H1 (cell line): ENCODE data around the gene THUMPD3. TPM values are rescaled to one million over a fixed set of nuclear protein-coding genes. Genes with fewer than 3 reads are reported as not detected.

ENCODE experiments used
- ASH2L ChIP-seq: fragments of 200-600, 300-600 bp; sonication (generic); IDR thresholded peaks from one replicate; pipeline ENCODE4 v1.7.1; 2017; ENCODE audit warnings: low read length
- BACH1 ChIP-seq: IDR thresholded peaks from 2 replicates; pipeline ENCODE4 v1.6.1; 2012; ENCODE audit warnings: low read length, improper control_type of control experiment
- CBX5 ChIP-seq: fragments of 300-800, 300-1000 bp; sonication (generic); IDR thresholded peaks from 2 replicates; pipeline ENCODE4 v1.7.1; 2016; ENCODE audit warnings: antibody characterized with exemption, low read length, low read depth
- CHD1 ChIP-seq: IDR thresholded peaks from 2 replicates; pipeline ENCODE4 v1.6.1; 2012; ENCODE audit warnings: low read depth, low read length, improper control_type of control experiment
- GABPA ChIP-seq: IDR thresholded peaks from 2 replicates; pipeline ENCODE4 v1.6.1; 2011; ENCODE audit warnings: mild to moderate bottlenecking, low read length, moderate library complexity, borderline replicate concordance; ENCODE audit not compliant: insufficient read depth
- JUND ChIP-seq: IDR thresholded peaks from 2 replicates; pipeline ENCODE4 v1.6.1; 2011; ENCODE audit warnings: mild to moderate bottlenecking, improper control_type of control experiment, low read length
- KDM4A ChIP-seq: IDR thresholded peaks from one replicate; pipeline ENCODE4 v1.7.1; 2012; ENCODE audit warnings: low read depth, mild to moderate bottlenecking, moderate library complexity, low read length, inconsistent platforms; ENCODE audit not compliant: severe bottlenecking
- KDM5A ChIP-seq: fragments of 200-600 bp; IDR thresholded peaks from 2 replicates; pipeline ENCODE4 v1.7.1; 2012; ENCODE audit warnings: mild to moderate bottlenecking, low read length, inconsistent platforms, mixed read lengths
- NRF1 ChIP-seq: IDR thresholded peaks from 2 replicates; pipeline ENCODE4 v1.6.1; 2011; ENCODE audit warnings: mild to moderate bottlenecking, low read depth, low read length, improper control_type of control experiment
- POU5F1 ChIP-seq: IDR thresholded peaks from 2 replicates; pipeline ENCODE4 v1.6.1; 2011; ENCODE audit warnings: low read depth, mild to moderate bottlenecking, low read length, moderate library complexity
- RBBP5 ChIP-seq: IDR thresholded peaks from 2 replicates; pipeline ENCODE4 v1.7.1; 2012; ENCODE audit warnings: low read depth, mild to moderate bottlenecking, inconsistent platforms, low read length, moderate library complexity, borderline replicate concordance
- RFX5 ChIP-seq: IDR thresholded peaks from 2 replicates; pipeline ENCODE4 v1.6.1; 2011; ENCODE audit warnings: low read depth, low read length, improper control_type of control experiment, borderline replicate concordance
- SIN3A ChIP-seq, 2 experiments: IDR thresholded peaks in 1 of 2; conservative IDR thresholded peaks in 1 of 2; 2 replicates each; pipeline ENCODE4 v1.6.1; 2011 to 2012; ENCODE audit warnings: low read length in 2 of 2, improper control_type of control experiment in 1 of 2, low read depth in 1 of 2, mild to moderate bottlenecking in 1 of 2
- SP2 ChIP-seq: IDR thresholded peaks from 2 replicates; pipeline ENCODE4 v1.6.1; 2012; ENCODE audit warnings: mild to moderate bottlenecking, low read length, inconsistent platforms
- SRF ChIP-seq: IDR thresholded peaks from 2 replicates; pipeline ENCODE4 v1.6.1; 2011; ENCODE audit warnings: mild to moderate bottlenecking, low read depth, low read length, moderate library complexity
- TAF1 ChIP-seq: IDR thresholded peaks from 2 replicates; pipeline ENCODE4 v1.6.1; 2011; ENCODE audit warnings: mild to moderate bottlenecking, low read depth, low read length
- TAF7 ChIP-seq: optimal IDR thresholded peaks from 2 replicates; pipeline ENCODE3; 2011; ENCODE audit warnings: low read depth, mild to moderate bottlenecking, inconsistent platforms, low read length, moderate library complexity, borderline replicate concordance
- TCF12 ChIP-seq: IDR thresholded peaks from 2 replicates; pipeline ENCODE4 v1.6.1; 2011; ENCODE audit warnings: low read depth, mild to moderate bottlenecking, low read length
- YY1 ChIP-seq: IDR thresholded peaks from 2 replicates; pipeline ENCODE4 v1.6.1; 2011; ENCODE audit warnings: low read depth, mild to moderate bottlenecking, low read length
- ZNF274 ChIP-seq: IDR thresholded peaks from 2 replicates; pipeline ENCODE4 v1.7.0; 2012; ENCODE audit warnings: low read length, borderline replicate concordance; ENCODE audit errors: extremely low read depth
- polyA plus RNA-seq, 7 experiments: library from polyadenylated mRNA; depleted of rRNA in 3 of 7; stranded (reverse) in 5 of 7; unstranded in 2 of 7; fragments of >200 nt in 5 of 7; fragments of 200-250 nt in 2 of 7; gene quantifications; 1 replicate in 5 of 7; 2 replicates in 1 of 7; 4 replicates in 1 of 7; pipeline versions ENCODE4 v1.2.1 to v1.2.3, GENCODE V29; 2011 to 2013; ENCODE audit warnings: missing spikeins in 2 of 7, mixed read lengths in 2 of 7
- total RNA-seq: library from RNA; stranded (reverse); fragmentation: NEBNext Ultra II Directional; extraction: Animal tissue kit (Norgen Biotek cat#: 25700); gene quantifications from 2 replicates; pipeline ENCODE4 v1.2.1, GENCODE V29; 2021
- TF ChIP-seq, protein P1 (sequence below), 3 experiments: IDR thresholded peaks; 1 replicate in 2 of 3; 2 replicates in 1 of 3; pipeline versions ENCODE4 v1.5.1 to v1.6.1; 2011; ENCODE audit warnings: low read length in 3 of 3, mild to moderate bottlenecking in 3 of 3, inconsistent platforms in 2 of 3, low read depth in 1 of 3, moderate library complexity in 1 of 3; ENCODE audit not compliant: insufficient read depth in 1 of 3; ENCODE audit errors: control extremely low read depth in 1 of 3
- TF ChIP-seq, protein P2 (sequence below): IDR thresholded peaks from 2 replicates; pipeline ENCODE4 v1.6.1; 2012; ENCODE audit warnings: inconsistent platforms

The THUMPD3 gene
- total and polyA plus RNA-seq, 2 of the 8 experiments (the other 6 are each of a cell fraction or from before 2014, with no cell fraction given) = 26.7 to 68.9 TPM

DNA sequence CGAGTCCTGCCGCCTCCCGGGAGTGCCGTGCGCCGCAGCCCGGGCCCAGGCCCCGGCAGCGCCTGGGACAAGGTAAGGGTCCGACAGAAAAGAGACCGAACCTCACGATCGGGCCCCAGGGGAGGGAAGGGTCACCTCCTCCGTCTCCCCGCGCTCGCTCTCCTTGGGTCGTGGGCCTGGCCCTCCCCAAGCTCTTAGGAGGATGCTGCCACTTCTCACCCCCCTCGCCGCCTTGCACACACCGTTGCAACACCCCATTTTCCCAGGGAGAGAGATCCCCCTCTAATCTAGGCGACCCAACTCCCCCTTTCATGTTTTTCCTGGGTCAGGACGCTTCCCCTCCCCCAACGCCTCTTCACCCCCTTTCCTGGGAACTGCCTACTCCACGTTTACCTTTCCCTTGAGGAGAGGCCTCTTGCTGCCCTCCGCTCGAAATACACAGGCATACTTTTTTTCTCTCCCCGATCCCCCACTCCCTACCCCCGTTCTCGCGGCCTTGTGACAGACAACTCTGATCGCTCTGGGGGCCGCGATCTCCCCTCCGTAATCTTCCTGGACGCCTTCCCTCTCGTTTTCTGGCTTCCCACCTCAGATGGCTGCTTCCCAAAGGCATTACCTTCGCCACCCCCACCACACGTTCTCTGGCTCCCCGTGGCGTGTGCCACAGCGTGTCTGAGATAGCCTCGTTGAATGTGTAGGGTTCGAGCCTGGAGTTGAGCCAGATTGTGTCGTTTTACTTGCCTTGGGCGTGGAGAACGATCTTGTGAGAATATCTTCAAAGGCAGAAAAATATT, 35.2 kb downstream of the THUMPD3 start (continued):
- TF ChIP-seq RBBP5 (peak; percentile 66), TCF12 (no peak), ZNF274 (no peak), YY1 (no peak), JUND (no peak), NRF1 (no peak), POU5F1 (no peak), GABPA (no peak), KDM4A (no peak), SRF (no peak), TAF1 (no peak; the same call in 1 of the 2 replicates), RFX5 (no peak), ASH2L (peak; percentile 81), CBX5 (no peak), SP2 (no peak), KDM5A (no peak), TAF7 (peak; percentile 46), CHD1 (peak; percentile 41), SIN3A (conservative IDR thresholded peaks at IDR 0.05 in 1 of 2, IDR thresholded peaks at IDR 0.05 in 1 of 2; ENCODE audit: low read depth in 1 of 2, low read length in 2 of 2) (peak in 1 of 2 experiments; percentile 74; a peak in 2 of 4 replicates), BACH1 (no peak)
- TF ChIP-seq, protein P1, sequence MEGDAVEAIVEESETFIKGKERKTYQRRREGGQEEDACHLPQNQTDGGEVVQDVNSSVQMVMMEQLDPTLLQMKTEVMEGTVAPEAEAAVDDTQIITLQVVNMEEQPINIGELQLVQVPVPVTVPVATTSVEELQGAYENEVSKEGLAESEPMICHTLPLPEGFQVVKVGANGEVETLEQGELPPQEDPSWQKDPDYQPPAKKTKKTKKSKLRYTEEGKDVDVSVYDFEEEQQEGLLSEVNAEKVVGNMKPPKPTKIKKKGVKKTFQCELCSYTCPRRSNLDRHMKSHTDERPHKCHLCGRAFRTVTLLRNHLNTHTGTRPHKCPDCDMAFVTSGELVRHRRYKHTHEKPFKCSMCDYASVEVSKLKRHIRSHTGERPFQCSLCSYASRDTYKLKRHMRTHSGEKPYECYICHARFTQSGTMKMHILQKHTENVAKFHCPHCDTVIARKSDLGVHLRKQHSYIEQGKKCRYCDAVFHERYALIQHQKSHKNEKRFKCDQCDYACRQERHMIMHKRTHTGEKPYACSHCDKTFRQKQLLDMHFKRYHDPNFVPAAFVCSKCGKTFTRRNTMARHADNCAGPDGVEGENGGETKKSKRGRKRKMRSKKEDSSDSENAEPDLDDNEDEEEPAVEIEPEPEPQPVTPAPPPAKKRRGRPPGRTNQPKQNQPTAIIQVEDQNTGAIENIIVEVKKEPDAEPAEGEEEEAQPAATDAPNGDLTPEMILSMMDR (IDR thresholded peaks at IDR 0.05; ENCODE audit: control extremely low read depth in 1 of 3, insufficient read depth in 1 of 3, low read depth in 1 of 3, low read length in 3 of 3) = no peak
- TF ChIP-seq, protein P2, sequence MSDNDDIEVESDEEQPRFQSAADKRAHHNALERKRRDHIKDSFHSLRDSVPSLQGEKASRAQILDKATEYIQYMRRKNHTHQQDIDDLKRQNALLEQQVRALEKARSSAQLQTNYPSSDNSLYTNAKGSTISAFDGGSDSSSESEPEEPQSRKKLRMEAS = peak; percentile 65; the same call in 1 of the 2 replicates
